ENCODE data around the gene HLCS. TPM values are rescaled to one million over a fixed set of nuclear protein-coding genes. Genes with fewer than 3 reads are reported as not detected.

Gene HLCS
- polyA plus RNA-seq, 1 of the 3 experiments (the other 2 are of a cell fraction): 13.0 TPM

GRCh38 chr21:36990508-36991205 lies 24.2 kb upstream of the HLCS start:
- Histone ChIP-seq H3K9me2 (no peaks in the 10 kb centered on the region), H3K27me3 (ENCODE audit: insufficient read depth) (no peaks in the 10 kb centered on the region), H3K4me2 (peak overlapping the region; percentile 77; the same call in 1 of the 2 replicates), H3K9ac (peak overlapping the region; percentile 78), H2AFZ (ENCODE audit: low read depth) (peak overlapping the region; percentile 89), H3K79me2 (ENCODE audit: insufficient read depth) (no peaks in the 10 kb centered on the region), H3F3A (replicated peaks; ENCODE audit: insufficient read depth) (no peaks in the 10 kb centered on the region), H4K20me1 (ENCODE audit: insufficient read depth) (no peaks in the 10 kb centered on the region), H3K9me3 (no peaks in the 10 kb centered on the region), H3K36me3 (replicated peaks in 1 of 2; ENCODE audit: control insufficient read depth in 1 of 2, insufficient read depth in 2 of 2, low read length in 1 of 2) (no peaks in the 10 kb centered on the region), H3K4me3 (ENCODE audit: low read depth in 2 of 2, low read length in 1 of 2) (peak overlapping the region; percentile 46 to 71; a peak in 3 of 4 replicates), H3K4me1 (ENCODE audit: control insufficient read depth in 1 of 2, insufficient read depth in 2 of 2, low read depth in 1 of 2, low read length in 1 of 2) (peaks cover 4 to 14% of the 10 kb centered on the region in 2 experiments; a peak in 2 of 4 replicates), H3K27ac (ENCODE audit: low read depth in 2 of 2, low read length in 1 of 2) (peak overlapping the region; percentile 68 to 86; a peak in 2 of 4 replicates)
- 83% methylated on average over 18 of the region's 21 CpGs for WGBS (ENCODE audit: low lambda C conversion rate)
- POLR2A ChIA-PET: interaction anchor here (1.7 kb wide), 2 partner anchors 12 to 25 kb away, joined by 10 read pairs; partner anchors contain the start of gene HLCS
- no peak for DNase-seq
- CTCF ChIA-PET: interaction anchor here (0.6 to 4.4 kb wide), 28 partner anchors 8 to 444 kb away, joined by 3 to 38 read pairs (median 5); partner anchors contain the start of genes HLCS and RIPPLY3
- no peak for TF ChIP-seq CTCF (IDR thresholded peaks at IDR 0.05)
- TF ChIP-seq MAX (IDR thresholded peaks at IDR 0.05; ENCODE audit: low read depth): no peak
- no peak for TF ChIP-seq RFX5 (IDR thresholded peaks at IDR 0.05; ENCODE audit: low read length)
- TF ChIP-seq FOXM1 (IDR thresholded peaks at IDR 0.05; ENCODE audit: low read depth): no peak
- TF ChIP-seq MEF2A (IDR thresholded peaks at IDR 0.05; ENCODE audit: borderline replicate concordance, low read depth): no peak
- TF ChIP-seq ELF1 (IDR thresholded peaks at IDR 0.05): no peak
- no peak for TF ChIP-seq SIN3A (IDR thresholded peaks at IDR 0.05; ENCODE audit: borderline replicate concordance, low read depth, low read length)
- TF ChIP-seq TAF1 (IDR thresholded peaks at IDR 0.05; ENCODE audit: borderline replicate concordance, low read depth, low read length): no peak
- no peak for TF ChIP-seq NRF1 (IDR thresholded peaks at IDR 0.05; ENCODE audit: low read depth, low read length)
- TF ChIP-seq REST (IDR thresholded peaks at IDR 0.05; ENCODE audit: low read depth, low read length): no peak
- no peak for TF ChIP-seq FOXJ3 (CRISPR knock-in tag; IDR thresholded peaks at IDR 0.05)
- TF ChIP-seq ZBTB33 (IDR thresholded peaks at IDR 0.05; ENCODE audit: borderline replicate concordance, low read depth): no peak
- TF ChIP-seq FOSL2 (IDR thresholded peaks at IDR 0.05; ENCODE audit: borderline replicate concordance, low read depth): no peak
